ENCODE results near the gene TNNT2. TPM values are rescaled to one million over a fixed set of nuclear protein-coding genes. Genes with fewer than 3 reads are reported as not detected.

TNNT2 gene
- total RNA-seq, 1 donor from 2014 or later, result 89.2 TPM

- Histone ChIP-seq H3K27me3 (ENCODE audit: control insufficient read depth in 3 of 3, insufficient read depth in 3 of 3, low read length in 3 of 3) (no peaks in the 10 kb centered on the region), H3K4me1 (ENCODE audit: control insufficient read depth in 3 of 3, insufficient read depth in 3 of 3, low read length in 3 of 3) (peaks cover 45 to 70% (median 53%) of the 10 kb centered on the region in 3 donors), H3K36me3 (ENCODE audit: control insufficient read depth in 3 of 3, insufficient read depth in 3 of 3, low read length in 3 of 3) (peaks cover 11 to 61% (median 14%) of the 10 kb centered on the region in 3 donors), H3K4me3 (ENCODE audit: low read length in 3 of 3) (peak overlapping the region; percentile 73 to 95 (median 79)), H3K27ac (ENCODE audit: low read depth, low read length) (peak overlapping the region; percentile 97), H3K9ac (ENCODE audit: low read depth in 1 of 3, low read length in 3 of 3) (peak overlapping the region; percentile 75 to 100 (median 92)), H3K9me3 (ENCODE audit: control insufficient read depth in 3 of 3, low read length in 3 of 3) (no peaks in the 10 kb centered on the region)
Measured at GRCh38 chr1:201419256-201419655, 41.8 kb upstream of the TNNT2 start.

- no peak overlapping the region for H3K27ac ChIP-seq (ENCODE audit: low read depth, low read length)
- H3K36me3 ChIP-seq (ENCODE audit: control insufficient read depth in 3 of 3, insufficient read depth in 3 of 3, low read length in 3 of 3), result peaks cover 11 to 68% (median 18%) of the 10 kb centered on the region in 3 donors
- no peaks in the 10 kb centered on the region for H3K27me3 ChIP-seq (ENCODE audit: control insufficient read depth in 3 of 3, insufficient read depth in 3 of 3, low read length in 3 of 3)
- no peaks in the 10 kb centered on the region for H3K9me3 ChIP-seq (ENCODE audit: control insufficient read depth in 3 of 3, low read length in 3 of 3)
- H3K4me1 ChIP-seq (ENCODE audit: control insufficient read depth in 3 of 3, insufficient read depth in 3 of 3, low read length in 3 of 3), result peaks cover 37 to 62% (median 48%) of the 10 kb centered on the region in 3 donors
- H3K4me3 ChIP-seq (ENCODE audit: low read length in 3 of 3), result peak overlapping the region; percentile 61 to 95 (median 62)
- peak overlapping the region; percentile 52 to 83 (median 57) for H3K9ac ChIP-seq (ENCODE audit: low read depth in 1 of 3, low read length in 3 of 3)
Measured at GRCh38 chr1:201418461-201418860, 41.0 kb upstream of the TNNT2 start.

GRCh38 chr1:201414051-201414738, 36.7 kb upstream of the TNNT2 start:
- no peaks in the 10 kb centered on the region for H3K9me3 ChIP-seq (ENCODE audit: control insufficient read depth in 3 of 3, low read length in 3 of 3)
- no peak overlapping the region for H3K27ac ChIP-seq (ENCODE audit: low read depth, low read length)
- peaks cover 37 to 89% (median 55%) of the 10 kb centered on the region in 3 donors for H3K36me3 ChIP-seq (ENCODE audit: control insufficient read depth in 3 of 3, insufficient read depth in 3 of 3, low read length in 3 of 3)

GRCh38 chr1:201411292-201411691, 33.8 kb upstream of the TNNT2 start:
- Histone ChIP-seq H3K27ac (ENCODE audit: low read depth, low read length) (peak overlapping the region; percentile 12), H3K36me3 (ENCODE audit: control insufficient read depth in 3 of 3, insufficient read depth in 3 of 3, low read length in 3 of 3) (peaks cover 36 to 90% (median 66%) of the 10 kb centered on the region in 3 donors), H3K4me3 (ENCODE audit: low read length in 3 of 3) (no peak overlapping the region), H3K9me3 (ENCODE audit: control insufficient read depth in 3 of 3, low read length in 3 of 3) (no peaks in the 10 kb centered on the region), H3K4me1 (ENCODE audit: control insufficient read depth in 3 of 3, insufficient read depth in 3 of 3, low read length in 3 of 3) (peaks cover under 1 to 30% (median 20%) of the 10 kb centered on the region in 3 donors), H3K27me3 (ENCODE audit: control insufficient read depth in 3 of 3, insufficient read depth in 3 of 3, low read length in 3 of 3) (no peaks in the 10 kb centered on the region), H3K9ac (ENCODE audit: low read depth in 1 of 3, low read length in 3 of 3) (peak overlapping the region in 1 of 3 donors; percentile 16)

More at GRCh38 chr1:201414051-201414738, 36.7 kb upstream of the TNNT2 start:
- no peaks in the 10 kb centered on the region for H3K27me3 ChIP-seq (ENCODE audit: control insufficient read depth in 3 of 3, insufficient read depth in 3 of 3, low read length in 3 of 3)
- H3K4me3 ChIP-seq (ENCODE audit: low read length in 3 of 3), result peak overlapping the region in 1 of 3 donors; percentile 22
- H3K9ac ChIP-seq (ENCODE audit: low read depth in 1 of 3, low read length in 3 of 3), result peak overlapping the region in 1 of 3 donors; percentile 45
- H3K4me1 ChIP-seq (ENCODE audit: control insufficient read depth in 3 of 3, insufficient read depth in 3 of 3, low read length in 3 of 3), result peaks cover 11 to 46% (median 33%) of the 10 kb centered on the region in 3 donors

GRCh38 chr1:201409440-201409839, 32.0 kb upstream of the TNNT2 start:
- H3K4me1 ChIP-seq (ENCODE audit: control insufficient read depth in 3 of 3, insufficient read depth in 3 of 3, low read length in 3 of 3), result peaks cover 0 to 19% (median 9%) of the 10 kb centered on the region in 3 donors
- no peak overlapping the region for H3K4me3 ChIP-seq (ENCODE audit: low read length in 3 of 3)
- peaks cover 30 to 72% (median 54%) of the 10 kb centered on the region in 3 donors for H3K36me3 ChIP-seq (ENCODE audit: control insufficient read depth in 3 of 3, insufficient read depth in 3 of 3, low read length in 3 of 3)
- H3K9me3 ChIP-seq (ENCODE audit: control insufficient read depth in 3 of 3, low read length in 3 of 3), result no peaks in the 10 kb centered on the region
- no peak overlapping the region for H3K9ac ChIP-seq (ENCODE audit: low read depth in 1 of 3, low read length in 3 of 3)
- H3K27ac ChIP-seq (ENCODE audit: low read depth, low read length), result no peak overlapping the region
- H3K27me3 ChIP-seq (ENCODE audit: control insufficient read depth in 3 of 3, insufficient read depth in 3 of 3, low read length in 3 of 3), result peaks cover 0 to 2% (median 0%) of the 10 kb centered on the region in 3 donors

GRCh38 chr1:201408834-201409200, 31.3 kb upstream of the TNNT2 start:
- Histone ChIP-seq H3K4me1 (ENCODE audit: control insufficient read depth in 3 of 3, insufficient read depth in 3 of 3, low read length in 3 of 3) (peaks cover 0 to 19% (median 6%) of the 10 kb centered on the region in 3 donors), H3K9ac (ENCODE audit: low read depth in 1 of 3, low read length in 3 of 3) (peak overlapping the region in 1 of 3 donors; percentile 3), H3K4me3 (ENCODE audit: low read length in 3 of 3) (no peak overlapping the region), H3K9me3 (ENCODE audit: control insufficient read depth in 3 of 3, low read length in 3 of 3) (no peaks in the 10 kb centered on the region), H3K27ac (ENCODE audit: low read depth, low read length) (peak overlapping the region; percentile 48), H3K36me3 (ENCODE audit: control insufficient read depth in 3 of 3, insufficient read depth in 3 of 3, low read length in 3 of 3) (peaks cover 30 to 66% (median 48%) of the 10 kb centered on the region in 3 donors), H3K27me3 (ENCODE audit: control insufficient read depth in 3 of 3, insufficient read depth in 3 of 3, low read length in 3 of 3) (peaks cover 0 to 2% (median 0%) of the 10 kb centered on the region in 3 donors)

- Histone ChIP-seq H3K27me3 (ENCODE audit: control insufficient read depth in 3 of 3, insufficient read depth in 3 of 3, low read length in 3 of 3) (peaks cover 0 to 2% (median 0%) of the 10 kb centered on the region in 3 donors), H3K36me3 (ENCODE audit: control insufficient read depth in 3 of 3, insufficient read depth in 3 of 3, low read length in 3 of 3) (peaks cover 30 to 63% (median 48%) of the 10 kb centered on the region in 3 donors), H3K9me3 (ENCODE audit: control insufficient read depth in 3 of 3, low read length in 3 of 3) (no peaks in the 10 kb centered on the region), H3K9ac (ENCODE audit: low read depth in 1 of 3, low read length in 3 of 3) (peak overlapping the region in 1 of 3 donors; percentile 33), H3K27ac (ENCODE audit: low read depth, low read length) (peak overlapping the region; percentile 48), H3K4me1 (ENCODE audit: control insufficient read depth in 3 of 3, insufficient read depth in 3 of 3, low read length in 3 of 3) (peaks cover 0 to 19% (median 6%) of the 10 kb centered on the region in 3 donors), H3K4me3 (ENCODE audit: low read length in 3 of 3) (no peak overlapping the region)
Measured at GRCh38 chr1:201408176-201408833, 30.8 kb upstream of the TNNT2 start.

GRCh38 chr1:201406831-201407406, 29.4 kb upstream of the TNNT2 start:
- Histone ChIP-seq H3K9me3 (ENCODE audit: control insufficient read depth in 3 of 3, low read length in 3 of 3) (no peaks in the 10 kb centered on the region), H3K27me3 (ENCODE audit: control insufficient read depth in 3 of 3, insufficient read depth in 3 of 3, low read length in 3 of 3) (peaks cover 0 to 2% (median 0%) of the 10 kb centered on the region in 3 donors), H3K4me1 (ENCODE audit: control insufficient read depth in 3 of 3, insufficient read depth in 3 of 3, low read length in 3 of 3) (peaks cover 0 to 12% (median 6%) of the 10 kb centered on the region in 3 donors), H3K4me3 (ENCODE audit: low read length in 3 of 3) (no peak overlapping the region), H3K36me3 (ENCODE audit: control insufficient read depth in 3 of 3, insufficient read depth in 3 of 3, low read length in 3 of 3) (peaks cover 21 to 50% (median 36%) of the 10 kb centered on the region in 3 donors), H3K27ac (ENCODE audit: low read depth, low read length) (peak overlapping the region; percentile 28), H3K9ac (ENCODE audit: low read depth in 1 of 3, low read length in 3 of 3) (peak overlapping the region in 1 of 3 donors; percentile 8)

GRCh38 chr1:201405484-201405831, 28.0 kb upstream of the TNNT2 start:
- Histone ChIP-seq H3K9me3 (ENCODE audit: control insufficient read depth in 3 of 3, low read length in 3 of 3) (no peaks in the 10 kb centered on the region), H3K4me3 (ENCODE audit: low read length in 3 of 3) (no peak overlapping the region), H3K36me3 (ENCODE audit: control insufficient read depth in 3 of 3, insufficient read depth in 3 of 3, low read length in 3 of 3) (peaks cover 14 to 35% (median 22%) of the 10 kb centered on the region in 3 donors), H3K9ac (ENCODE audit: low read depth in 1 of 3, low read length in 3 of 3) (peak overlapping the region in 1 of 3 donors; percentile 50), H3K27me3 (ENCODE audit: control insufficient read depth in 3 of 3, insufficient read depth in 3 of 3, low read length in 3 of 3) (peaks cover 0 to 2% (median under 1%) of the 10 kb centered on the region in 3 donors), H3K27ac (ENCODE audit: low read depth, low read length) (peak overlapping the region; percentile 45), H3K4me1 (ENCODE audit: control insufficient read depth in 3 of 3, insufficient read depth in 3 of 3, low read length in 3 of 3) (peaks cover 0 to 12% (median 6%) of the 10 kb centered on the region in 3 donors)
